ENCODE results near the gene TOMM6.
A peak's percentile ranks its signal among the peaks of the same experiment; 100 is the strongest.

The TOMM6 gene

GRCh38 chr6:41781366-41781730 lies 6.1 kb upstream of the TOMM6 start:
- H3K27ac ChIP-seq: peak overlapping the region; percentile 80
- TF ChIP-seq ZFX (IDR thresholded peaks at IDR 0.05): no peak
- TF ChIP-seq, protein P1, sequence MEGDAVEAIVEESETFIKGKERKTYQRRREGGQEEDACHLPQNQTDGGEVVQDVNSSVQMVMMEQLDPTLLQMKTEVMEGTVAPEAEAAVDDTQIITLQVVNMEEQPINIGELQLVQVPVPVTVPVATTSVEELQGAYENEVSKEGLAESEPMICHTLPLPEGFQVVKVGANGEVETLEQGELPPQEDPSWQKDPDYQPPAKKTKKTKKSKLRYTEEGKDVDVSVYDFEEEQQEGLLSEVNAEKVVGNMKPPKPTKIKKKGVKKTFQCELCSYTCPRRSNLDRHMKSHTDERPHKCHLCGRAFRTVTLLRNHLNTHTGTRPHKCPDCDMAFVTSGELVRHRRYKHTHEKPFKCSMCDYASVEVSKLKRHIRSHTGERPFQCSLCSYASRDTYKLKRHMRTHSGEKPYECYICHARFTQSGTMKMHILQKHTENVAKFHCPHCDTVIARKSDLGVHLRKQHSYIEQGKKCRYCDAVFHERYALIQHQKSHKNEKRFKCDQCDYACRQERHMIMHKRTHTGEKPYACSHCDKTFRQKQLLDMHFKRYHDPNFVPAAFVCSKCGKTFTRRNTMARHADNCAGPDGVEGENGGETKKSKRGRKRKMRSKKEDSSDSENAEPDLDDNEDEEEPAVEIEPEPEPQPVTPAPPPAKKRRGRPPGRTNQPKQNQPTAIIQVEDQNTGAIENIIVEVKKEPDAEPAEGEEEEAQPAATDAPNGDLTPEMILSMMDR (conservative IDR thresholded peaks at IDR 0.05): no peak

- no peak for TF ChIP-seq ZFX (IDR thresholded peaks at IDR 0.05)
- TF ChIP-seq, protein P1 (conservative IDR thresholded peaks at IDR 0.05): no peak
- H3K27ac ChIP-seq: no peak overlapping the region; the same call in 1 of the 2 replicates
Observed at GRCh38 chr6:41783106-41783780, 4.3 kb upstream of the TOMM6 start.

DNA sequence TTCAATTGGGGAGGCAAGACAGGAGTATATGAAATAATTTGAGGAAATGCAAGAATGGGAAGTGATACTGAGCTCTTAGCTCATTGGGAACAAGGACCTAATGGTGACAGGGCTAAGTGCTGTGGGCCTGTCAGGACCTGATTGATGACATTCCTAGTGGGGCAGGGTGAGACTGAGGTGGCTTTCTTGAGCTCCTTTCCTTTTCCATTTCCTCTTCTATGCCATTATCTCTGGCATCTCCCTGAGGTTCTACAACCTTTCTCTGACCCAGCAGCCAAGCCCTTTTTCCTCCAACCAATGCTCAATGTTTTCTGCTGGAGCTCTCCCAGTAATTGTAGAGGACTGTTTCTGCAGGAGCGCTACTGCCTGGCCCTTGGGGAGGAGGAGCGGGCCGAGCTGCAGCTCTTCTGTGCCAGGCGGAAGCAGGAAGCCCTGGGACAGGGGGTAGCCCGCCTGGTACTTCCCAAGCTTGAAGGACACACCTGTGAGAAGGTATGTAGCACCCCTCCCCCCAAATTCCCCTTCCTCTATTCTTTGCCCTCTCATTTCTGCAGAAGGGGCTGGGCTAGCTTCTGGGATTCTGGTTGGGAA lies 2.8 kb upstream of the TOMM6 start:
- no peak for TF ChIP-seq ZFX (IDR thresholded peaks at IDR 0.05)
- TF ChIP-seq, protein P1 (conservative IDR thresholded peaks at IDR 0.05): no peak
- peak overlapping the region; percentile 92 for H3K27ac ChIP-seq

GRCh38 chr6:41785254-41785653 lies 2.2 kb upstream of the TOMM6 start:
- peak overlapping the region; percentile 92 for H3K27ac ChIP-seq
- TF ChIP-seq ZFX (IDR thresholded peaks at IDR 0.05): no peak
- TF ChIP-seq, protein P1 (conservative IDR thresholded peaks at IDR 0.05): no peak

DNA sequence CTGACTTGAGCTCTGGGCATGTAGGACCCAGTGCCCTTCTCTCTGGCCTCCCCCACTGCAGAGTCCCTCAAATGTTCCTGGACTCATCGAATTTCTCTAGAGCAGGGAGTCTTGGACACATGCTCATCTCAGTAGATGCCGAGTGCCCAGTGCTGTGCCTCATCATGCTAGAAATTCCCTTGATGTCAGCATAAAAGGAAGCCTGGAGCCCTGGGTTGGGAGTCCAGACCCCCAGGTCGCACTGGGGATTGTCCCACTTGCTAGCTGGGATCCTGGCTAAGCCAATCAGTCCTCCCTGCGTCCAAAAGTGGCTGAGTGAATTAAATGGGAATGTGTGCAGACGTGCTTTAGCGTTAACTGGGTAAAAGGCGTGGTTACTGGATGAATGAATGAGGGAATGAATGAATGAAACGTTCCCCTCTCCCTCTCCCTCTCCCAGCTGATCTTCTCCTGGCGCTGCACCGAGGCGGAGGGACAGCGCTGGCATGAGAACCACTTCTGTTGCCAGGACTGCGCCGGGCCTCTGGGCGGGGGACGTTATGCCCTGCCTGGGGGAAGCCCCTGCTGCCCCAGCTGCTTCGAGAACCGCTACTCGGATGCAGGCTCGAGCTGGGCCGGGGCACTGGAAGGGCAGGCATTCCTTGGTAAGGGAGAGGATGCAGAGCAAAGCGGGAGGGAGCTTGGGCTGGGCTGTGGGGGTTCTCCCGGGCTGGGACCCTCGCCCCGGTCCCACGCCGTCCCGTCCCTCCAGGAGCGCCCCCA lies 1.6 kb upstream of the TOMM6 start:
- peak overlapping the region; percentile 92 for H3K27ac ChIP-seq
- no peak for TF ChIP-seq ZFX (IDR thresholded peaks at IDR 0.05)
- TF ChIP-seq, protein P1 (conservative IDR thresholded peaks at IDR 0.05): no peak

DNA sequence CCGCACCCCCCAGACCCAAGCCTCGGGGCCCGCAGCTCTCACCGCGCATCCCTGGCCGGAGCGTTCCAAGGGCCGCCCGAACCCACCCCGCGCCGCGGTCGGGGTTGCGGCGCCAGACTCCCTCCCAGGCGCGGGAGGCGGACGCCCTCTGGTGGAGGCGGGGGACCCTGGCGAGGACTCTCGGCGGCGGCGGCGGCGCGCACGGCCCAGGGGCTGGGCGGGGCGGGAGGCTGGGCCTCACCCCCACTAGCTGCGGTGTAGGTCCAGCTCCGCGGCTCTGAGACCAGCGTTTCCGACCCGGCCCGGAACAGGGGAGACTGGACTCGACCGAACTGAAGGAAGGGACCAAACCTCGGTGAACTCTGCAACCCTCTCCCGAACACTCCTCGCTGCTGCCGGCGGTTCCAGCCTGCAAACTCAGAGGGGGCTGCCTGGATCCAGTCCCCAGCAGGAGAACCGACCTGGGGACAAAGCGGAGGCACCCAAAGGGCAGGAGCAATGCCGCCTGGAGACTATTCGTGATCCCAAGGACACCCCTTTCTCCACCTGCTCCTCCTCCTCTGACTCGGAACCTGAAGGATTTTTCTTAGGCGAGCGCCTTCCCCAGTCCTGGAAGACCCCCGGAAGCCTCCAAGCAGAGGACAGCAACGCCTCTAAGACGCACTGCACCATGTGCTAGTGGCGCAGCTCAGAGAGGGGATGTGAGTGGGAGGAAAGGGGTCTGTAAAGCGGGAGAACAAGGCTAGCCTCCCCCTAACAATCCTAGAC lies 859 bp upstream of the TOMM6 start:
- peak overlapping the region; percentile 92 for H3K27ac ChIP-seq
- no peak for TF ChIP-seq ZFX (IDR thresholded peaks at IDR 0.05)
- TF ChIP-seq, protein P1 (conservative IDR thresholded peaks at IDR 0.05): peak; percentile 81

Measured in C4-2B (cell line).